ENCODE results near the gene RPRD1A. TPM values are rescaled to one million over a fixed set of nuclear protein-coding genes. Genes with fewer than 3 reads are reported as not detected.

The RPRD1A gene
- total RNA-seq, 1 experiment from 2014 or later, result 65.1 TPM

DNA sequence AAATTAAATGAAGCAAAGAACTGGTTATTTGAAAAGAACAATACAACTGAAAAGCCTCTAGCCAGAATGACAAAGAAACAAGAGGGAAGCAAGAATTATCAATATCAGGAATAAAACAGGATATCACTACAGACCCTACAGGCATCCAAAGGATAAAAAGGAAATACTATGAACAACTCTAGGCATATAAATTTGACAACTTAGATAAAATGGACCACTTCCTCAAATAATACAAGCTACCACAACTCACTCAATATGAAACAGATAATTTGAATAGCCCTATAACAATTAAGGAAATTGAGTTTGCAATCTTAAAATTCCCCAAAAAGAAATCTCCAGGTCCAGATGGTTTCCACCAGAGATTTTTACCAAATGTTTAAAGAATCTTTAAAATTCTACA lies 19.8 kb downstream of the RPRD1A start:
- H3K9me3 ChIP-seq (ENCODE audit: low read depth, low read length, poor library complexity, severe bottlenecking), result peaks cover 29% of the 10 kb centered on the region
- no peak for DNase-seq (ENCODE audit: low spot score)
- CTCF ChIA-PET, result no interaction called here
- intact Hi-C loops (cut with micrococcal nuclease; ENCODE audit: unreplicated experiment), result no loop called here
- BruUV-seq (replicated peaks), result no TSS peak
- H3K4me1 ChIP-seq (ENCODE audit: insufficient read depth, low read length, poor library complexity, severe bottlenecking), result no peaks in the 10 kb centered on the region
- H3K36me3 ChIP-seq (ENCODE audit: insufficient read depth, low read length, poor library complexity, severe bottlenecking), result no peaks in the 10 kb centered on the region
- H3K27ac ChIP-seq (ENCODE audit: low read depth, low read length, poor library complexity, severe bottlenecking), result no peak overlapping the region
- POLR2A ChIA-PET (ENCODE audit: low non-redundant PET), result no interaction called here
- H3K27me3 ChIP-seq (replicated peaks; ENCODE audit: insufficient read depth, low read depth, low read length, poor library complexity), result no peaks in the 10 kb centered on the region
- TF ChIP-seq CTCF (conservative IDR thresholded peaks at IDR 0.05; ENCODE audit: low read depth, low read length) (no peak), EZH2 (IDR thresholded peaks at IDR 0.05; ENCODE audit: borderline replicate concordance, low read depth, low read length, poor library complexity, severe bottlenecking) (no peak)
- H3K4me3 ChIP-seq (ENCODE audit: low read depth, low read length, poor library complexity, severe bottlenecking), result no peak overlapping the region

DNA sequence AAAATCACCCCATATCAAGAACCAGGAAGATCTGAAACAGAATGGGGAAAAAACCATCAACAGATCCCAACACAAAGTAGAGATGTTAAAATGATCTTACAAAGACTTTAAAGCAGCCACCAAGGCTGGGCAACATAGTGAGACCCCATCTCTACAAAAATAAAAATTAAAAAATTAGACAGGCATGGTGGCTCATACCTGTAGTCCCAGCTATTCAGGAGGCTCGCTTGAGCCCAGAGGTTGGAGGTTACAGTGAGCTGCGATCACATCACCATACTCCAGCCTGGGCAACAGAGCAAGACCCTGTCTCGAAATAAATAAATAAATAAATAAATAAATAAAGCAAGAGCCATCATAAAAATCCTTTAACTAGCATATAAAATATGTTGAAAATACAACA lies 20.5 kb downstream of the RPRD1A start:
- TF ChIP-seq EZH2 (IDR thresholded peaks at IDR 0.05; ENCODE audit: borderline replicate concordance, low read depth, low read length, poor library complexity, severe bottlenecking) (no peak), CTCF (conservative IDR thresholded peaks at IDR 0.05; ENCODE audit: low read depth, low read length) (no peak)
- Histone ChIP-seq H3K4me3 (ENCODE audit: low read depth, low read length, poor library complexity, severe bottlenecking) (no peak overlapping the region), H3K36me3 (ENCODE audit: insufficient read depth, low read length, poor library complexity, severe bottlenecking) (no peaks in the 10 kb centered on the region), H3K9me3 (ENCODE audit: low read depth, low read length, poor library complexity, severe bottlenecking) (peaks cover 23% of the 10 kb centered on the region), H3K27me3 (replicated peaks; ENCODE audit: insufficient read depth, low read depth, low read length, poor library complexity) (no peaks in the 10 kb centered on the region), H3K27ac (ENCODE audit: low read depth, low read length, poor library complexity, severe bottlenecking) (no peak overlapping the region), H3K4me1 (ENCODE audit: insufficient read depth, low read length, poor library complexity, severe bottlenecking) (no peaks in the 10 kb centered on the region)
- POLR2A ChIA-PET (ENCODE audit: low non-redundant PET), result no interaction called here
- intact Hi-C loops (cut with micrococcal nuclease; ENCODE audit: unreplicated experiment), result no loop called here
- BruUV-seq (replicated peaks), result no TSS peak
- CTCF ChIA-PET, result no interaction called here
- no peak for DNase-seq (ENCODE audit: low spot score)

DNA sequence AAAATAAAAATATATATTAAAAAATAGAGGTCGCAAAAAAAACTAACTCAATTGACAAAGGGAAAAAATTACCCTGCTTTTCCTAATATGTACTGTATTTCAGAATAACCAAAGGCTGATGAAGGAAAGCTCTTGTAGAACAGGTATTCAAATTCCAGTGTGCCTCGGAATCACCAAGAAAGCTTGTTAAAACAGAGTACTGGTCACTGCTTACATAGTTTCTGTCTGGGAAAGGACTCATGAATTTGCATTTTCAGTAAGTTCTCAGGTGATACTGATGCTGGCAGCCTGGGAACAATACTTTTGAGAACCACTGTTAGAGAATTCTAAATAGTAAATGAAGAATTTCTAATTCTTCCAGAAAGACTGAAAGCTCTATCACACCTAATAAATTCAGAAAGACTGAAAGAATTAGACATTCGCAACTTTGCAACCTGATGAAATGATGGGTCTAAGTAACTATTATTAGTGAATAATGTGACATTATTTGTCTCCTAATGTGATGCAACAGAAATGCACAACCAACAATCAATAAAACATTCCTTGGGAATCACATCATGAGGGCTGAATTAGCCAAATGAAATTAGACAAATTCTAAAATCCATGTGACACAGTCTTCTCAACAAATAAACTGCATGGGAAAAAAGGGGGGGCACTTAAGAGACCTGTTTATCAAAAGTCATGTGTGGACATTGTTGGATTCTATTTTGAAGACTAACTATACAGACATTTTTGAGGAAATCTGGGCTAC lies 21.9 kb downstream of the RPRD1A start:
- Histone ChIP-seq H3K9me3 (ENCODE audit: low read depth, low read length, poor library complexity, severe bottlenecking) (peaks cover 10% of the 10 kb centered on the region), H3K36me3 (ENCODE audit: insufficient read depth, low read length, poor library complexity, severe bottlenecking) (no peaks in the 10 kb centered on the region), H3K27me3 (replicated peaks; ENCODE audit: insufficient read depth, low read depth, low read length, poor library complexity) (no peaks in the 10 kb centered on the region), H3K4me1 (ENCODE audit: insufficient read depth, low read length, poor library complexity, severe bottlenecking) (no peaks in the 10 kb centered on the region), H3K4me3 (ENCODE audit: low read depth, low read length, poor library complexity, severe bottlenecking) (no peak overlapping the region), H3K27ac (ENCODE audit: low read depth, low read length, poor library complexity, severe bottlenecking) (no peak overlapping the region)
- no TSS peak for BruUV-seq (replicated peaks)
- POLR2A ChIA-PET (ENCODE audit: low non-redundant PET), result interaction anchor here (0.5 kb wide), 1 partner anchor 12 kb away, joined by 3 read pairs; no protein-coding TSS in a partner anchor
- no peak for TF ChIP-seq CTCF (conservative IDR thresholded peaks at IDR 0.05; ENCODE audit: low read depth, low read length)
- CTCF ChIA-PET, result no interaction called here
- intact Hi-C loops (cut with micrococcal nuclease; ENCODE audit: unreplicated experiment), result no loop called here
- no peak for DNase-seq (ENCODE audit: low spot score)

Data from A673 (cell line).